Smooth muscle cell (in vitro differentiated cells): ENCODE data around the gene TIAM2. TPM values are rescaled to one million over a fixed set of nuclear protein-coding genes. Genes with fewer than 3 reads are reported as not detected.
"Not testable (repeated sequence)": the region's sequence is repeated elsewhere in the genome, so short reads cannot be mapped to it uniquely, and the experiment has no call there.

Experiments
- DNase-seq: peaks from one replicate; lab custom pipeline; 2025; ENCODE audit not compliant: unreplicated experiment; lab: John Stamatoyannopoulos, UW
- H2AFZ ChIP-seq: fragments of 200-600 bp; sonication (generic); 2 replicates; pipeline ENCODE4 v1.6.0; 2016; ENCODE audit warnings: antibody characterized with exemption, low read depth, mild to moderate bottlenecking
- H3F3A ChIP-seq: fragments of 200-600 bp; sonication (generic); 2 replicates; pipeline ENCODE4 v1.6.0; 2017; ENCODE audit warnings: antibody characterized with exemption, low read depth
- H3K27ac ChIP-seq: fragments of 200-600 bp; sonication (generic); 2 replicates; pipeline ENCODE4 v1.5.1; 2016; ENCODE audit warnings: low read depth, mild to moderate bottlenecking
- H3K27me3 ChIP-seq: fragments of 200-600 bp; sonication (generic); 2 replicates; pipeline ENCODE4 v1.6.1; 2016; ENCODE audit warnings: low read depth, mild to moderate bottlenecking
- H3K36me3 ChIP-seq: fragments of 200-600 bp; sonication (generic); 2 replicates; pipeline ENCODE4 v1.5.1; 2016; ENCODE audit warnings: low read depth
- H3K4me1 ChIP-seq: fragments of 200-600 bp; sonication (generic); 2 replicates; pipeline ENCODE4 v1.5.1; 2016; ENCODE audit warnings: low read depth
- H3K4me2 ChIP-seq: fragments of 200-600 bp; sonication (generic); 2 replicates; pipeline ENCODE4 v1.6.0; 2016; ENCODE audit warnings: mild to moderate bottlenecking
- H3K4me3 ChIP-seq: fragments of 200-600 bp; sonication (generic); 2 replicates; pipeline ENCODE4 v1.5.1; 2016; ENCODE audit warnings: mild to moderate bottlenecking
- H3K79me2 ChIP-seq: fragments of 200-600 bp; sonication (generic); 2 replicates; pipeline ENCODE4 v1.6.0; 2016; ENCODE audit warnings: low read depth, mild to moderate bottlenecking
- H3K9ac ChIP-seq: fragments of 200-600 bp; sonication (generic); 2 replicates; pipeline ENCODE4 v1.6.0; 2016; ENCODE audit warnings: low read depth
- H3K9me3 ChIP-seq: fragments of 200-600 bp; sonication (generic); replicated peaks from 2 replicates; pipeline ENCODE4 v1.5.1; 2016; ENCODE audit warnings: low read depth
- H4K20me1 ChIP-seq: fragments of 200-600 bp; sonication (generic); 2 replicates; pipeline ENCODE4 v1.6.0; 2016; ENCODE audit warnings: low read depth
- WGBS: methylation state at CpG from one replicate; pipeline ENCODE4 v1.1.7; 2016; ENCODE audit warnings: low lambda C conversion rate; 5-methylcytosine and 5-hydroxymethylcytosine counted together
- polyA plus RNA-seq: library from polyadenylated mRNA; unstranded; fragments of >200 nt; fragmentation: Nextera tagmentation; extraction: Ambion mirVana; gene quantifications from 2 replicates; pipeline ENCODE4 v1.2.1, GENCODE V29; 2016
- total RNA-seq: library from RNA; depleted of rRNA; stranded (reverse); fragments of >200 nt; gene quantifications from 2 replicates; pipeline ENCODE4 v1.2.3, GENCODE V29; 2014
- TF ChIP-seq, protein P1 (sequence below): fragments of 200-600 bp; sonication (generic); IDR thresholded peaks from 2 replicates; pipeline ENCODE4 v1.5.1; 2017; ENCODE audit warnings: borderline replicate concordance, mild to moderate bottlenecking, antibody characterized with exemption; ENCODE audit not compliant: insufficient read depth, poor library complexity, severe bottlenecking

The TIAM2 gene
- total and polyA plus RNA-seq, 2 experiments from 2014 or later, result 13.1 to 24.9 TPM

DNA sequence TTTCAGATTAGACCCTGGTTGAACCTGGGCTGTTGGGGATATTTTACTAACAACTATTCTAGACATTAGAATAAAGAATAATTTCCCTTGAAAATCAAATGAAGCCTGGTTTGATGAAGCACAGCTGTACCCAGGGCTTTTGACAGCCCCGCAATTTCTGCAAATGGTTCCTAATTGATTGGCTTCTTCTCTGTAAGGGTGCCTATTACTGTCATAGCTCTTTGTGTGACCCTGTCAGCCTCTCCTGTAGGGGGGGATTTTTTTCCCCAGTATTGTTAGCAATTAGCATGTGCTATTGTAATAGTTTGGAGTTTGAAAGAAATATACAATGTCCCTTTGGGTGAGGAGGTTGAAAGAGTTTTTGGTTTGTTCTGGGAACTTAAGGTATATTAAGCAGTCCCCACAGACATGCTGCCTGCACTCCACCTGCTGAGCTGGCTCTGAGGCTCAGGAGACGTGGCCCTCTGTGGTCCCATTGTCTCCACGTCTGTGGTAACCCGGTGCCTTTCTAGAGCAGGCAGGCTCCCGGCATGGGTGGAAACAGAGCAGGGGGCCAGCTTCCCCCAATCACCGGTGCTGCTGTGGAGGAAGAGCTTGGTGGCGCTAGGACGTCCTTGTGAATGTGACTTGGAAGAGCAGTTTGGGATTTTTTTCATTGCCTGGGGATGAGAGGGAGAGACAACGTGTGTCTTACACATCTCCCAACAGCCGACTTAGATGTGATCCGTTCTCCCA is 221.4 kb downstream of the TIAM2 start:
- Histone ChIP-seq H3K4me2 (no peak overlapping the region), H3K27me3 (no peaks in the 10 kb centered on the region), H3K36me3 (peaks cover 6% of the 10 kb centered on the region), H2AFZ (no peak overlapping the region), H3K79me2 (no peaks in the 10 kb centered on the region), H3F3A (no peaks in the 10 kb centered on the region), H3K9ac (no peak overlapping the region), H4K20me1 (no peaks in the 10 kb centered on the region), H3K4me1 (peaks cover 6% of the 10 kb centered on the region), H3K4me3 (no peak overlapping the region), H3K27ac (no peak overlapping the region), H3K9me3 (no peaks in the 10 kb centered on the region)
- TF ChIP-seq, protein P1, sequence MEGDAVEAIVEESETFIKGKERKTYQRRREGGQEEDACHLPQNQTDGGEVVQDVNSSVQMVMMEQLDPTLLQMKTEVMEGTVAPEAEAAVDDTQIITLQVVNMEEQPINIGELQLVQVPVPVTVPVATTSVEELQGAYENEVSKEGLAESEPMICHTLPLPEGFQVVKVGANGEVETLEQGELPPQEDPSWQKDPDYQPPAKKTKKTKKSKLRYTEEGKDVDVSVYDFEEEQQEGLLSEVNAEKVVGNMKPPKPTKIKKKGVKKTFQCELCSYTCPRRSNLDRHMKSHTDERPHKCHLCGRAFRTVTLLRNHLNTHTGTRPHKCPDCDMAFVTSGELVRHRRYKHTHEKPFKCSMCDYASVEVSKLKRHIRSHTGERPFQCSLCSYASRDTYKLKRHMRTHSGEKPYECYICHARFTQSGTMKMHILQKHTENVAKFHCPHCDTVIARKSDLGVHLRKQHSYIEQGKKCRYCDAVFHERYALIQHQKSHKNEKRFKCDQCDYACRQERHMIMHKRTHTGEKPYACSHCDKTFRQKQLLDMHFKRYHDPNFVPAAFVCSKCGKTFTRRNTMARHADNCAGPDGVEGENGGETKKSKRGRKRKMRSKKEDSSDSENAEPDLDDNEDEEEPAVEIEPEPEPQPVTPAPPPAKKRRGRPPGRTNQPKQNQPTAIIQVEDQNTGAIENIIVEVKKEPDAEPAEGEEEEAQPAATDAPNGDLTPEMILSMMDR, result no peak
- no peak for DNase-seq
- WGBS, result 40% methylated on average over 11 of the region's 11 CpGs

- not testable (repeated sequence) for H2AFZ ChIP-seq, H3K36me3 ChIP-seq, H3K79me2 ChIP-seq, H3K4me3 ChIP-seq, H3K9me3 ChIP-seq, H3K27ac ChIP-seq, H3F3A ChIP-seq, H3K27me3 ChIP-seq, H3K9ac ChIP-seq, H4K20me1 ChIP-seq, DNase-seq, H3K4me2 ChIP-seq
- WGBS, result 92% methylated on average over 20 of the region's 20 CpGs
- peaks cover 12% of the 10 kb centered on the region for H3K4me1 ChIP-seq
Observed at GRCh38 chr6:155218711-155219110, 223.6 kb downstream of the TIAM2 start.

- no peak overlapping the region for H3K27ac ChIP-seq
- no peaks in the 10 kb centered on the region for H3K9me3 ChIP-seq
- no peak overlapping the region for H3K9ac ChIP-seq
- H3K4me3 ChIP-seq, result no peak overlapping the region
- no peak overlapping the region for H3K4me2 ChIP-seq
- H3K4me1 ChIP-seq, result peaks cover 14% of the 10 kb centered on the region
- H3K79me2 ChIP-seq, result no peaks in the 10 kb centered on the region
- no peaks in the 10 kb centered on the region for H3K27me3 ChIP-seq
- no peak for DNase-seq
- TF ChIP-seq, protein P1, result no peak
- H2AFZ ChIP-seq, result no peak overlapping the region
- no peaks in the 10 kb centered on the region for H4K20me1 ChIP-seq
- 96% methylated on average over 7 of the region's 7 CpGs for WGBS
- no peaks in the 10 kb centered on the region for H3K36me3 ChIP-seq
- H3F3A ChIP-seq, result peaks cover 5% of the 10 kb centered on the region
Observed at GRCh38 chr6:155219299-155219698, 224.2 kb downstream of the TIAM2 start.

- Histone ChIP-seq H4K20me1 (no peaks in the 10 kb centered on the region), H3F3A (peaks cover 5% of the 10 kb centered on the region), H3K4me1 (peaks cover 14% of the 10 kb centered on the region), H3K4me2 (no peak overlapping the region), H3K79me2 (no peaks in the 10 kb centered on the region), H3K36me3 (no peaks in the 10 kb centered on the region), H3K27me3 (no peaks in the 10 kb centered on the region), H3K27ac (no peak overlapping the region), H3K9me3 (no peaks in the 10 kb centered on the region), H2AFZ (no peak overlapping the region), H3K4me3 (no peak overlapping the region), H3K9ac (no peak overlapping the region)
- TF ChIP-seq, protein P1, result no peak
- DNase-seq, result no peak
- 94% methylated on average over 5 of the region's 5 CpGs for WGBS
Observed at GRCh38 chr6:155219858-155220301, 224.8 kb downstream of the TIAM2 start.
